A549 (cell line): ENCODE data around the gene TMEM59L. TPM values are rescaled to one million over a fixed set of nuclear protein-coding genes. Genes with fewer than 3 reads are reported as not detected.

ENCODE experiments used
- ATAC-seq, 2 experiments: fragments of 200-7000 bp in 1 of 2; fragments of >200 bp in 1 of 2; cut with Nextera tagmentation in 1 of 2; cut with Tn5 transposase in 1 of 2; 3 replicates each; pipeline versions ENCODE4 v1.8.0 to v1.9.1; 2018 to 2020; ENCODE audit warnings: mild to moderate bottlenecking in 1 of 2, moderate library complexity in 1 of 2
- CTCF ChIA-PET: fragments of 300-600 bp; sonication (Branson Sonifier 250); formaldehyde crosslinking; extraction: SDS; loops from one replicate; lab custom pipeline; 2021; ENCODE audit warnings: antibody characterized with exemption, inconsistent platforms; lab: Yijun Ruan, JAX
- POLR2A ChIA-PET: fragments of 350-600 bp; formaldehyde crosslinking; extraction: SDS; loops from one replicate; lab custom pipeline; 2021; ENCODE audit warnings: antibody characterized with exemption, inconsistent platforms; lab: Yijun Ruan, JAX
- DNase-seq, 2 experiments: peaks; one replicate each; pipeline versions ENCODE4 v3.0.0 to v3.0.0-alpha.2; 2011 to 2016; ENCODE audit warnings: low read depth in 1 of 2, low spot score in 1 of 2
- FAIRE-seq: peaks from 2 replicates; lab custom pipeline; 2011; peaks lifted over from hg19 to GRCh38; lab: Jason Lieb, UNC
- H3K27ac ChIP-seq, 2 experiments: fragments of >200 bp; sonication (Bioruptor Twin); formaldehyde crosslinking; 3 replicates each; pipeline ENCODE4 v1.5.1; 2016 to 2017
- H3K4me1 ChIP-seq: fragments of >200 bp; sonication (Bioruptor Twin); formaldehyde crosslinking; 3 replicates; pipeline ENCODE4 v1.6.1; 2016
- H3K4me2 ChIP-seq: fragments of >200 bp; sonication (Bioruptor Twin); formaldehyde crosslinking; 3 replicates; pipeline ENCODE4 v1.6.1; 2016
- H3K4me3 ChIP-seq: fragments of >200 bp; sonication (Bioruptor Twin); formaldehyde crosslinking; 3 replicates; pipeline ENCODE4 v1.5.1; 2016
- H3K9me3 ChIP-seq: fragments of >200 bp; sonication (Bioruptor Twin); formaldehyde crosslinking; 3 replicates; pipeline ENCODE4 v1.6.1; 2016
- CEBPB ChIP-seq, 2 experiments: fragments of >200 bp in 1 of 2; sonication (Bioruptor Twin) in 1 of 2; formaldehyde crosslinking in 1 of 2; IDR thresholded peaks; 2 replicates each; pipeline ENCODE4 v1.6.1; 2012 to 2016
- CHD2 ChIP-seq: fragments of 150-350 bp; IDR thresholded peaks from 2 replicates; pipeline ENCODE4 v1.6.1; 2014; ENCODE audit warnings: low read length; ENCODE audit not compliant: partially characterized antibody
- E2F6 ChIP-seq: IDR thresholded peaks from 2 replicates; pipeline ENCODE4 v1.6.1; 2012; ENCODE audit warnings: low read depth, borderline replicate concordance
- EHF ChIP-seq: fragments of 250-450 bp; sonication (Bioruptor Pico); IDR thresholded peaks from 2 replicates; pipeline ENCODE4 v1.5.0; 2020; ENCODE audit warnings: mild to moderate bottlenecking
- EP300 ChIP-seq, 2 experiments: fragments of >200 bp; sonication (Bioruptor Twin); formaldehyde crosslinking; IDR thresholded peaks; 2 replicates in 1 of 2; 3 replicates in 1 of 2; pipeline ENCODE4 v1.6.1; 2016 to 2017
- FOSB ChIP-seq: fragments of 250-450 bp; sonication (Bioruptor Pico); IDR thresholded peaks from 2 replicates; pipeline ENCODE4 v1.5.0; 2020; ENCODE audit warnings: mild to moderate bottlenecking, moderate library complexity
- FOSL2 ChIP-seq, 2 experiments: fragments of 450-650 bp in 1 of 2; fragments of >200 bp in 1 of 2; sonication (Bioruptor Twin) in 1 of 2; formaldehyde crosslinking; IDR thresholded peaks; 2 replicates each; pipeline versions ENCODE4 v1.5.0 to v1.6.1; 2016 to 2020; ENCODE audit warnings: mild to moderate bottlenecking in 1 of 2, moderate library complexity in 1 of 2
- HDAC2 ChIP-seq: fragments of 200-600 bp; sonication (generic); IDR thresholded peaks from 2 replicates; pipeline ENCODE4 v1.6.1; 2016
- HEYL ChIP-seq: fragments of 250-450 bp; sonication (Bioruptor Pico); IDR thresholded peaks from 2 replicates; pipeline ENCODE4 v1.8.0; 2021; ENCODE audit warnings: mild to moderate bottlenecking, moderate library complexity
- HOXA7 ChIP-seq: fragments of 250-450 bp; sonication (Bioruptor Pico); IDR thresholded peaks from 2 replicates; pipeline ENCODE4 v1.5.0; 2020; ENCODE audit warnings: mild to moderate bottlenecking, moderate library complexity
- HOXB13 ChIP-seq: fragments of 250-450 bp; sonication (Bioruptor Pico); IDR thresholded peaks from 2 replicates; pipeline ENCODE4 v1.5.0; 2020; ENCODE audit warnings: low read depth, mild to moderate bottlenecking, moderate library complexity
- MAFK ChIP-seq: fragments of 450-650 bp; IDR thresholded peaks from 2 replicates; pipeline ENCODE4 v1.6.1; 2014; ENCODE audit not compliant: partially characterized antibody
- MAX ChIP-seq: IDR thresholded peaks from 2 replicates; pipeline ENCODE4 v1.6.1; 2012
- MAZ ChIP-seq: fragments of 150-350 bp; IDR thresholded peaks from 2 replicates; pipeline ENCODE4 v1.6.1; 2014; ENCODE audit warnings: antibody characterized with exemption, low read depth, low read length, borderline replicate concordance
- MYC ChIP-seq: IDR thresholded peaks from 2 replicates; pipeline ENCODE4 v1.6.1; 2012; ENCODE audit warnings: mild to moderate bottlenecking, inconsistent platforms, low read length, improper control_type of control experiment, borderline replicate concordance
- NFE2L2 ChIP-seq: fragments of 150-350 bp; conservative IDR thresholded peaks from 2 replicates; pipeline ENCODE4 v1.6.1; 2014; ENCODE audit warnings: low read length
- NPAS2 ChIP-seq: fragments of 250-450 bp; sonication (Bioruptor Pico); IDR thresholded peaks from 2 replicates; pipeline ENCODE4 v1.8.0; 2022; ENCODE audit warnings: mild to moderate bottlenecking, moderate library complexity, borderline replicate concordance
- NR3C1 ChIP-seq: fragments of >200 bp; sonication (Bioruptor Twin); formaldehyde crosslinking; IDR thresholded peaks from 3 replicates; pipeline ENCODE4 v1.6.1; 2017
- PHF8 ChIP-seq: fragments of 200-600 bp; sonication (generic); IDR thresholded peaks from 2 replicates; pipeline ENCODE4 v1.6.1; 2016; ENCODE audit warnings: low read depth, mild to moderate bottlenecking, antibody characterized with exemption, moderate library complexity, borderline replicate concordance
- POLR2A ChIP-seq: IDR thresholded peaks from 2 replicates; pipeline ENCODE4 v1.6.1; 2012; ENCODE audit warnings: mild to moderate bottlenecking, low read length
- RAD21 ChIP-seq, 2 experiments: fragments of >200 bp in 1 of 2; sonication (Bioruptor Twin) in 1 of 2; formaldehyde crosslinking in 1 of 2; IDR thresholded peaks in 1 of 2; conservative IDR thresholded peaks in 1 of 2; 2 replicates in 1 of 2; 3 replicates in 1 of 2; pipeline ENCODE4 v1.6.1; 2012 to 2018; ENCODE audit warnings: inconsistent platforms in 1 of 2
- RCOR1 ChIP-seq: fragments of 150-350 bp; IDR thresholded peaks from 2 replicates; pipeline ENCODE4 v1.6.1; 2014; ENCODE audit warnings: antibody characterized with exemption, low read length, low read depth
- RNF2 ChIP-seq: fragments of 200-600 bp; sonication (generic); IDR thresholded peaks from 2 replicates; pipeline ENCODE4 v1.6.1; 2016; ENCODE audit warnings: low read depth, mild to moderate bottlenecking, antibody characterized with exemption, moderate library complexity, borderline replicate concordance
- USF2 ChIP-seq: fragments of 450-650 bp; IDR thresholded peaks from 2 replicates; pipeline ENCODE4 v1.6.1; 2014; ENCODE audit warnings: antibody characterized with exemption
- ZNF302 ChIP-seq: fragments of 250-450 bp; sonication (Bioruptor Pico); IDR thresholded peaks from 2 replicates; pipeline ENCODE4 v1.9.0; 2021; ENCODE audit warnings: inconsistent platforms, mild to moderate bottlenecking, moderate library complexity
- WGBS: methylation state at CpG from one replicate; pipeline ENCODE4 v1.1.6; 2017; ENCODE audit errors: missing lambda C conversion rate; 5-methylcytosine and 5-hydroxymethylcytosine counted together
- polyA plus RNA-seq, 4 experiments: library from polyadenylated mRNA; depleted of rRNA in 3 of 4; stranded (reverse); fragments of >200 nt; fragmentation: RNase III in 1 of 4; extraction: RNeasy Plus Mini Kit Qiagen cat#74134 plus additional on column Dnase treatment in 1 of 4; gene quantifications; 2 replicates in 3 of 4; 3 replicates in 1 of 4; pipeline ENCODE4 v1.2.3, GENCODE V29; 2011 to 2017

Gene TMEM59L
- polyA plus RNA-seq, 2 of the 4 experiments (the other 2 are of a cell fraction): 0.94 to 4.6 TPM

- WGBS: 88% methylated on average over 6 of the region's 14 CpGs
Measured at GRCh38 chr19:18663940-18664530, 51.4 kb downstream of the TMEM59L start.

GRCh38 chr19:18665771-18666202, 53.1 kb downstream of the TMEM59L start:
- DNase-seq (no peak), ATAC-seq (no peak), FAIRE-seq (no peak)
- 78% methylated on average over 7 of the region's 22 CpGs for WGBS
- ChIA-PET POLR2A (no interaction called here), CTCF (interaction anchor here (1.2 kb wide), 1 partner anchor 11 kb away, joined by 3 read pairs; no protein-coding TSS in a partner anchor)
- Histone ChIP-seq H3K27ac (no peak overlapping the region), H3K9me3 (no peaks in the 10 kb centered on the region), H3K4me2 (no peak overlapping the region), H3K4me3 (no peak overlapping the region), H3K4me1 (peaks cover 20% of the 10 kb centered on the region)
- no peak for TF ChIP-seq CHD2
- TF ChIP-seq MAX: no peak

More at GRCh38 chr19:18663940-18664530, 51.4 kb downstream of the TMEM59L start:
- peaks cover 37% of the 10 kb centered on the region for H3K4me1 ChIP-seq
- FAIRE-seq (no peak), DNase-seq (no peak), ATAC-seq (no peak)
- POLR2A ChIA-PET: no interaction called here
- H3K4me3 ChIP-seq: no peak overlapping the region
- TF ChIP-seq NR3C1 (no peak), HOXA7 (no peak), NFE2L2 (no peak), RNF2 (no peak), POLR2A (no peak), EHF (no peak), CEBPB (IDR thresholded peaks at IDR 0.05) (no peak), MYC (no peak)
- peak overlapping the region in 1 of 2 experiments; percentile 80; a peak in 3 of 6 replicates for H3K27ac ChIP-seq
- CTCF ChIA-PET: no interaction called here
- no peaks in the 10 kb centered on the region for H3K9me3 ChIP-seq
- H3K4me2 ChIP-seq: no peak overlapping the region

- Histone ChIP-seq H3K9me3 (no peaks in the 10 kb centered on the region), H3K27ac (no peak overlapping the region), H3K4me2 (no peak overlapping the region), H3K4me3 (no peak overlapping the region)
- no peak for FAIRE-seq
- CTCF ChIA-PET: no interaction called here
- TF ChIP-seq FOSB (CRISPR knock-in tag) (no peak), HOXB13 (no peak), MAZ (no peak), MAX (no peak), FOSL2 (IDR thresholded peaks at IDR 0.05) (no peak), FOSL2 (CRISPR knock-in tag; IDR thresholded peaks at IDR 0.05) (no peak), RAD21 (conservative IDR thresholded peaks at IDR 0.05 in 1 of 2, IDR thresholded peaks at IDR 0.05 in 1 of 2) (no peak), E2F6 (no peak), USF2 (no peak), HEYL (no peak), ZNF302 (no peak), PHF8 (no peak), MAFK (no peak), EP300 (IDR thresholded peaks at IDR 0.05) (no peak), HDAC2 (no peak), NPAS2 (CRISPR knock-in tag) (no peak), RCOR1 (no peak)
- TF ChIP-seq, all 56 proteins: peak for 0
- DNase-seq (no peak), ATAC-seq (no peak)
- POLR2A ChIA-PET: no interaction called here
- 69% methylated on average over 11 of the region's 12 CpGs for WGBS
- H3K4me1 ChIP-seq: peaks cover 14% of the 10 kb centered on the region
Measured at GRCh38 chr19:18666317-18666716, 53.6 kb downstream of the TMEM59L start.
